ENCODE data around the gene CRYBG2.
"Not testable (repeated sequence)": the region's sequence is repeated elsewhere in the genome, so short reads cannot be mapped to it uniquely, and the experiment has no call there.

Gene CRYBG2, protein sequence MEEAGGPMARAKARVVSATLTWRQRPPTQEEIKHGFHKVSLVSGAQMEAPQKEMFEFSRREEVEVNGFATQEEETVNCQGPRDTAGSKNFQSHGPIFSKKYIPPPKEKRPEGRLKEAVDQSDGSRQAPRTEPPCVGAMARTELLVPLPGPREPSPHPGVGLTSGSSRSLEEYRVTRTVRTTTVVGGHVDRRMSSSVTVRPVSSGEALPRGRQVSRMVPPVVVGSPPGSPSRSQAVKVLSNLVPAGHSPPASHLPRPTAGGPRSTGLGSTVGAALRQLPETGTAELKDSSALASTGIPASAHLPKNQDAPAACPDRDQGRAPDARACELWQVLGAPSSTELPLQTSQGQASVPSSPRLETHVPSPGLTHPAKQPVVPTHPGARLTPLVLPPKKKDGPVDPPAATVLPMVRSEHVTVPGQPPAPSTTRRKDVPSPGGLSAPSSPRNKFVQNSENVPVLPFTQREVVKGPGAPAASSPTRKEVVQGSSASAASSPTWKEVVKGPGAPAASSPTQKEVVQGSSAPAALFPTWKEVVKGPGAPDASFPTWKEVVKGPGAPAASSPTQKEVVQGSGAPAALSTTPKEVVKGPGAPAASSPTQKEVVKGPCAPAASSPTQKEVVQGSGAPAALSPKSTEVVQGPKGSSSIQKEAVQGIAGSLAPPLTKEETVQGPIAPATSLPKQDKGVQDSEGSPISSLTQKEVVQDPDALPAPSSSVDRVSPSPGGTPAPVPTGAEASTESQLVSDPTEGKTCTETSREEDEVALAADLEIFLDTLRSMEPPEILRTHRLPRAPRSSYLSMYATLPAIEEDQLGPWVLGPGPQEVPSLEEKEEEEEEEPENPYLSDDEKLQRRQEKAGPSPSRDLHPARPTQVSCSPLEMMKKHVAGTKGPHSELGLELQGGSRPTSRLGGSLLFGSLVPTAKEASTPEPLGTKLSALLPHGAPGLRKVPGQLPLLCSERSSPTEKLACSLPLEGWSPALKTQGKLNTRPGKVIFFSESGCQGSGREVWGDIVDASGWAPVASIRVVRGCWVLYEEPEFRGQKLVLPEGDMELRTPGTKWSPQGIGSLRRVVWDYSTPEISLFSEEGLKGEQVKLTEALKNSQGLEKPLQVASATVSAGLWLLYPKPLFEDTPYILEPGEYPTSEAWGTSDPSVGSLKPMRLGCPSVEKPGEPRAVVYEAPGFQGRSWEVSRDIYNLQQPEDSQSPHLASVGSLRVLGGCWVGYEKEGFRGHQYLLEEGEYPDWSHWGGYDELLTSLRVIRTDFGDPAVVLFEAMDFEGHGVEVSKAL (N-terminal part only)

DNA sequence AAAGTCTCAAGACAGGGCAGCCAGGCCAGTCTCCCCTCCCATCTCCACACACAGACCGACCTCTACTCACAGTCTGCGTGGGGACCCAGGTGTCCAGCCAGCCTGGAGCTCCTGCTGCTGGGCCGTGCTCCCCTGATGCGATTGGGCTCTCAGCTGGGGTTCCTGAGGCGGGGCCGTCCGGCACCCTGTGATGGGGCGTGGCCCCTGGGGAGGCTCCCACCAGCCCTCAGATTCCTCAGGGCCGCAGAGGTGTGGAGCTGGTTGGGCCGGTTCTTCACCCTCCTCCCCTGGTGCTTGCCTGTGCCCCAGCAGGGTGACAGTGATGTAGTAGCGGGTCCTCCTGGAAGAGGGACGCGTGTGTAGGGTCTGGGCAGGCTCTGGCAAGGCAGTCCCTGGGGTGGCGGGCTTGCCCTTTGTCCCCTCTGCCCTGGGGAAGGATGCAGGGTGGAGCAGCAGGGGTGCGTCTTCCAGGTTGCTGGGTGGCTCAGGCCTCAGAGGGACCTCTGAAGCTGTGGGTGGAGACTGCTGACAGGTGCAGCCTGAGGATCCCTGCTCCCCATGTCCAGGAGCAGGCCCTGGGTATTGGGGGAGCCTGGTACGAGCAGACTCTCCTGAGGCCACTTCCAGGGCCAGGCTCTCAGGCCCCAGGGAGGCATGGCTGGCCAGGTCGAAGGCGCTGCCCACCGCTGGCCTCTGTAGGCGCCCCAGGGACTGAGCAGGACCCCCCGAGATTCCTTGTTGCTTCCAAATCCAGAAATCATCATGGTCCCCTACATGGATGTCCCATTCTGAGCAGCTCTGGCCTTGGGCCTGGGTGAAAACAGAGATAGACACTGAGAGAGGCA is at the start of gene CRYBG2:
Gene CRYBG2 (minus strand): TSS at position 155 of the 845 bp plus-strand sequence. CDS start 7,473 bp downstream, outside the sequence.
- DNase-seq: no peak

- no peak for DNase-seq
These were observed 49.7 kb upstream of the CRYBG2 start for GRCh38 chr1:26403656-26404055.

GRCh38 chr1:26401891-26402290 is 48.0 kb upstream of the CRYBG2 start:
- DNase-seq: no peak

DNA sequence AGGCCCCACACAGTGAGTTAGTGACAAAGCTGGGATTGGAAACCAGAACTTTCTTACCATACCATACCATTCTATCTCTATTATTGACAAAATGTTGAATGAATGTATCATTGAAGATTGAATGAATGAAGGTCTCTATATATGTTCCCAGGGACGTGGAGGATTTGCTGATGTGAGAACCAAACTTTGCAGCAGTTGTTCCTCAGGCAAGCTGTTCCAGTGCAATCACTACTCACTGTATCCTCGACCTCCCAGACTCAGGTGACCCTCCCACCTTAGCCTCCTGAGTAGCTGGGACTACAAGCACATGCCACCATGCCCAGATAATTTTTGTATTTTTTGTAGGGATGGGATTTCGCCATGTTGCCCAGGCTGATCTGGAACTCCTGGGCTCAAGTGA is 45.1 kb upstream of the CRYBG2 start:
- no peak for DNase-seq

GRCh38 chr1:26395754-26396153 is 41.8 kb upstream of the CRYBG2 start:
- no peak for DNase-seq

- DNase-seq: no peak
These were observed 37.5 kb upstream of the CRYBG2 start for GRCh38 chr1:26391450-26391849.

DNA sequence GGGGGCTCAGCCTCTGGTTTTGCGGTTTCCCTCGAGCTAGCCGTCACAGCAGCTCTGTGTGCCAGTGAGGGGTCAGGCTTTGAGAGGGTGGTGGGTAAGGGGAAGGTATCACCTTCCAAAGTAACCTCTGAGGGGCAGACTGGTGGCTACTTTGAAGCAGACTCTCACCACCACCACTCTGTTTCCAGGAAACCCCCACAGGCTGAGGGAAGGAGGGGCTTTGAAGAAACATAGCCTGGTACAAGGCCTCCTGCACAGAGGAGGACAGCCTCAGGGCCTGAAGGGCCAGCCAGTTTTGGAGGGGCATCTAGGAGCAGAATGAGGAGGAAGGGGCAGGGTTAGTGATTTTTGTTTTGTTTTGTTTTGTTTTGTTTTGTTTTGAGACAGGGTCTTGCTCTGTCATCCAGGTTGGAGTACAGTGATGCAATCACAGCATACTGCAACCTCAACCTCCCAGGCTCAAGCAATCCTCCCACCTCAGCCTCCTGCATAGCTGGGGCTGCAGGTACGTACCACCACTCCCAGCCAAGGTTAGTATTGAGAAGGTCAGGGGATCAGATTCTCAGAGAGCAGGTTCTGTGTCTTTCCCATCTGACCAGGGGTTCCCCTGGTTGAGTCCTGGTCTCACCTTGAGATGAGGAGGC is 35.8 kb upstream of the CRYBG2 start:
- DNase-seq: no peak

DNA sequence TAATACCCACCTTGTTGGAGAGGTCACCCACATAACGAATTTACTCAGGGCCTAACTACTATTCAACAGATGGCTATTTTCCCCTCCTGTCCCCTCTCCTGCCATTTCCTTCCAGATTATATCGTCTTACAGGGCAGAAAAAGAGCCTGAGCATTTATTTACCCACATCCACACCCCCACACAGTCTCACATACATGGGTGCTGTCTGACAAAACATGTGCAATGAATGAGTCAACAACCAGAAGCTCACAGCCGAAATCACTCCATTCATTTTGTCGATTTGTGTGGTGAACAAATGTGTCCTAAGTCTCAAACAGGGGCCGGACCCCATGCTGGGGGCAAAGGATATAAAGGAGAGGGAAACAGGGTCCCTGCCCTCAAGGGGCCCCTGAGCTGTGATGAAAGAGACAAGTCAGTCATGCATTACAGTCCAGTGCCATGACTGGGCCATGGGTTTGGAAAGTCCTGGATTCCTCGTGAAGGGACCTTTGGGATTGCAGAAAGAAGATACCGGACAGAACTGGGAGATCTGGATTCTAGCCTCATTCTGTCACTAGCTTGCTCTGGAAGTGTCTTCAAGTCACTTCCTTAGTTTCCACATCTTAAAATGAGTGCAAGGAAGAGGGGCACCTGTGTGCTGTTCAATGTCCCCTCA is 35.0 kb upstream of the CRYBG2 start:
- no peak for DNase-seq

DNA sequence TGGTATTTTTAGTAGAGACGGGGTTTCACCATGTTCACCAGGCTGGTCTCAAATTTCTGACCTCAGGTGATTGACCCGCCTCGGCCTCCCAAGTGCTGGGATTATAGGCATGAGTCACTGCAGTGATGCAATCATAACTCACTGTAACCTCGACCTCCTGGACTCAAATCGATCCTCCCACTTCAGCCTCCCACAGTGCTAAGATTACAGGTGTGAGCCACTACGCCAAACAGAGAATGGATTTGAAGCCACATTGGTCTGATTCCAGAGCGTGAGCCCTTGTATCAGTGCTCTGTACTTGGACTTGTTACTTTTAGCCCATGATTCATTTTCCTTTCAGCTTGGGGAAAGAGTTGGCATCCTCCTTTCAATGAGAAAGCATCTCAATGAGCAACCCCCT is 33.5 kb upstream of the CRYBG2 start:
- no peak for DNase-seq

DNA sequence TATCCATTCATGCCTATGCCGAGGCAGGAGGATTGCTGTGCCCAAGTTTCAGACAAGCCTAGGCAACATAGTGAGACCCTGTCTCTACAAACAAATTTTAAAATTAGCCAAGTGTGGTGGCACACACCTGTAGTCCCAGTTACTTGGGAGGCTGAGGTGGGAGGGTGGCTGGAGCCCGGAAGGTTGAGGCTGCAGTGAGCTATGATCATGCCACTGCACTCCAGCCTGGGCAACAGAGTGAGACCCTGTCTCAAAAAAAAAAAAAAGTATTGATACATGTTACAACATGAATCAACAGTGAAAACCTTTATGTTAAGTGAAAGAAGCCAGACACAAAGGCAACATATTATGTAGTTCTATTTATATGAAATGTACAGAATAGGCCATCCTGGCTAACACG is 31.1 kb upstream of the CRYBG2 start:
- DNase-seq: not testable (repeated sequence)

GRCh38 chr1:26384076-26384475 is 30.1 kb upstream of the CRYBG2 start:
- DNase-seq: no peak

DNA sequence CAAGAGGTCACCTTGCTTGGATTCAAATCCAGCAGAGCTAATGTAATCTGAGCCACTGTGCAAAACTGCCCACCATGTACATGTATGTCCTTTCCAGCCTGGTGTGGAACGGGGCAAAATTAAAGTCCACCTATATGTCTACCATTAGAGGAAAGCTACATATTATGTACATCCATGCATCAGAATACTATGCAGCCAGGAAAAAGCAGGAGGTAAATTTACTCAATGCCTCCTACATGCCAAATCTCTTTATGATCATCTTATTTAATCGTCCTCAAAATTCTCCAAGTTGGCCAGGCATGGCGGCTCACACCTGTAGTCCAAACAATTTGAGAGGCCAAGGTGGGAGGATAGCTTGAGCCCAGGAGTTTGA is 24.9 kb upstream of the CRYBG2 start:
- no peak for DNase-seq

- DNase-seq: no peak
These were observed 24.4 kb upstream of the CRYBG2 start for GRCh38 chr1:26378088-26378878.

DNA sequence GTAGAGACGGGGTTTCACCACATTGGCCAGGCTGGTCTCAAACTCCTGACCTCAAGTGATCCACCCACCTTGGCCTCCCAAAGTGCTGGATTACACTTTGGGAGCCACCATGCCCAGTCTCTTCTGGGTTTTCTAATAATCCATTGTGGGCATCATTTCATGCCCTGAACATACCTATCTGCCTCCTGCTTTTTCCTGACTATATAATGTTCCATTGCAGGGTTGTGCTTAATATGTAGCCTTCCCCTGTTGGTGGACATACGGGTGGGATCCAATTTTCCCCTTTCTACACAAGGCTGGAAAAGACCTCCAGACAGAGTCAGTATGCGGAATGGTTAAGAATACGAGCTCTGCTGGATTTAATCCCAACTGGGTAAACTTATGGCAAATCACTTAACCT is 22.1 kb upstream of the CRYBG2 start:
- no peak for DNase-seq

DNA sequence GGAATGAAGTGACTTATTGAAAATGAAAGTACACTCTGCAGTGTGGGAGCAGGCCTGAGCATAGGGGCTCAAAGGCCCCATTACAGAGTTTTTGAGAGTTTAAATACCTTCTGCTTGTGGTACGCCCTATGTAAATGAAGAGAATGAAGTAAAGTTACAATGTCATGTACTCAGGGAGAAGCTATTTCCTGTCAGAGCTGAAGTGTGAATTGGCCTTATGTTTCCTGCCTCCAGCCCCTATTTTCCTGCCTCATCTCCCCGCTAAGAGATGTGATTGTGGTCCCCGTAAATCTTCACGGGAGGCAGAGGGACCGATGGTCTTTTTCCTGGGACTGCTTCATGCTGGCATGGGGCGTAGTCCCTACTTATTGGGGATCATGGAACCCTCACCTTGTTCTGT is 21.2 kb upstream of the CRYBG2 start:
- DNase-seq: no peak

GRCh38 chr1:26374361-26374760 is 20.4 kb upstream of the CRYBG2 start:
- not testable (repeated sequence) for DNase-seq

DNA sequence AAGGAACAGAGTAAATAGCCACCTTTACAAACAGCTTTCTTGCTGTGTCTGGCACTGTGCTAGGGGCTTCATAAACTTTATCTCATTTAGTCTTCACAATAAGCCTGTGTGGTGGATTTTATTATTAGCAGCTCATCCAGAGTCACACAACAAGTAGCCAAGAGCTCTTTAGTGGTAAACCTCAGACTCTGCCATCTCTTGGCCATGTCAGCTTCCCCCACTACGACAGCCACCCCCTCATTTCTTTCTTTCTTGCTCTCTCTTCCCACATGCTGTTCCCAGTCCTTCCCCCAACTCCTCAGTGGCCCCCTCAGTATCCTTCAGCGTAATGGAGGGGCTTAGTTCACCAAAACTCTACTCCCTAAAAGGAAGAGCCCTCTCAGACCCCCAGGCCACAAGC is 19.9 kb upstream of the CRYBG2 start:
- DNase-seq: no peak

DNA sequence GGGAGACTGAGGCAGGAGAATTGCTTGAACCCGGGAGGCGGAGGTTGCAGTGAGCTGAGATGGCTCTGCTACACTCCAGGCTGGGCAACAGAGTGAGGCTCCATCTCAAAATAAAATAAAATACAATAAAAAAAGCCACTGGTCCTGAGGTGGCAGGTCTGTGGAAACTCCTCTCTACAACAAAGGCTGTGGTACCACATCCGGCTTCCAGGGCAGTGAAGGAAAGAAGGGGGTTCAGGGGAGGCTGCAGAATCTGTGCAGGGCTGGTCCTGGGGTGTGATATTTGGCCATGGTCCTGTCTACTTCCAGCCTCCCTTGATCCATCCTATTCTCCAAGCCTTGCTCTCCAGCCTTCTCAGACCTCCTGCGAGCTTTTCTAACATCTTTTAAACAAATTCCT is 19.4 kb upstream of the CRYBG2 start:
- no peak for DNase-seq

- not testable (repeated sequence) for DNase-seq
These were observed 18.7 kb upstream of the CRYBG2 start, which contains the start of gene ZNF683 for GRCh38 chr1:26372611-26373010. ZNF683 (minus strand) TSS chr1:26372750; CDS start chr1:26368571, 4,179 bp downstream.

GRCh38 chr1:26372039-26372438 is 18.1 kb upstream of the CRYBG2 start:
- no peak for DNase-seq
